IPS-20b (cell line): ENCODE data around the gene NRTN.
"Not testable (repeated sequence)": the region's sequence is repeated elsewhere in the genome, so short reads cannot be mapped to it uniquely, and the experiment has no call there.

Experiments used
- H3K27ac ChIP-seq: one replicate; pipeline ENCODE4 v1.5.1; 2013; ENCODE audit warnings: low read length
- H3K27me3 ChIP-seq: 2 replicates; pipeline ENCODE4 v1.6.1; 2013; ENCODE audit warnings: mild to moderate bottlenecking, low read length, inconsistent platforms; ENCODE audit not compliant: insufficient read depth
- H3K36me3 ChIP-seq: 2 replicates; pipeline ENCODE4 v1.6.1; 2013; ENCODE audit warnings: low read depth, mild to moderate bottlenecking, inconsistent platforms, low read length, moderate library complexity; ENCODE audit not compliant: insufficient read depth
- H3K4me1 ChIP-seq: 2 replicates; pipeline ENCODE4 v1.6.1; 2013; ENCODE audit warnings: mild to moderate bottlenecking, control low read depth, inconsistent platforms, low read length, moderate library complexity; ENCODE audit not compliant: insufficient read depth
- H3K4me3 ChIP-seq: 2 replicates; pipeline ENCODE4 v1.5.1; 2013; ENCODE audit warnings: mild to moderate bottlenecking, low read length, inconsistent platforms
- H3K9ac ChIP-seq: 2 replicates; pipeline ENCODE4 v1.6.1; 2013; ENCODE audit warnings: low read depth, mild to moderate bottlenecking, inconsistent platforms, low read length, moderate library complexity
- H3K9me3 ChIP-seq: 2 replicates; pipeline ENCODE4 v1.6.1; 2013; ENCODE audit warnings: mild to moderate bottlenecking, low read depth, low read length, inconsistent platforms; ENCODE audit not compliant: insufficient read depth

The NRTN gene

DNA sequence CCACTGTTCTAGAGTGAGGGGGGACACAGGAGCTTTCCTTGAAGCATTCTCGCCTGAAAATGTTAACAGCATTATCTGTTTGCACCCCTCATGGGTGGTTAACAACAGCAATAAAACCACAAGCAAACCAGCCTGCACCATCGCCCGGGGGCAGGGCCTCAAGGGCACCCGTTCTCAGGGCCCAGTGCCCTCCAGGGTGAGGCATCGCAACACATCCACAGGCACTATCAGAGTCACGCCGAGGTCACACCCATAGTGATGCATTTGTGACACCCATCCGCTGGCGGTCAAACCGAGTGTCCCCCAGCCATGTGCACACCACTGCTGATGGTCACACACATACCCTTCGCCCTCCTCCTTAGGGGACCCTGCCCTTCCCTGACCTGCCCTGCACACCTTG is 60.9 kb downstream of the NRTN start:
- Histone ChIP-seq H3K27me3 (no peaks in the 10 kb centered on the region), H3K27ac (no peak overlapping the region), H3K4me1 (no peaks in the 10 kb centered on the region), H3K4me3 (no peak overlapping the region), H3K9me3 (no peaks in the 10 kb centered on the region), H3K36me3 (no peaks in the 10 kb centered on the region), H3K9ac (no peak overlapping the region)

DNA sequence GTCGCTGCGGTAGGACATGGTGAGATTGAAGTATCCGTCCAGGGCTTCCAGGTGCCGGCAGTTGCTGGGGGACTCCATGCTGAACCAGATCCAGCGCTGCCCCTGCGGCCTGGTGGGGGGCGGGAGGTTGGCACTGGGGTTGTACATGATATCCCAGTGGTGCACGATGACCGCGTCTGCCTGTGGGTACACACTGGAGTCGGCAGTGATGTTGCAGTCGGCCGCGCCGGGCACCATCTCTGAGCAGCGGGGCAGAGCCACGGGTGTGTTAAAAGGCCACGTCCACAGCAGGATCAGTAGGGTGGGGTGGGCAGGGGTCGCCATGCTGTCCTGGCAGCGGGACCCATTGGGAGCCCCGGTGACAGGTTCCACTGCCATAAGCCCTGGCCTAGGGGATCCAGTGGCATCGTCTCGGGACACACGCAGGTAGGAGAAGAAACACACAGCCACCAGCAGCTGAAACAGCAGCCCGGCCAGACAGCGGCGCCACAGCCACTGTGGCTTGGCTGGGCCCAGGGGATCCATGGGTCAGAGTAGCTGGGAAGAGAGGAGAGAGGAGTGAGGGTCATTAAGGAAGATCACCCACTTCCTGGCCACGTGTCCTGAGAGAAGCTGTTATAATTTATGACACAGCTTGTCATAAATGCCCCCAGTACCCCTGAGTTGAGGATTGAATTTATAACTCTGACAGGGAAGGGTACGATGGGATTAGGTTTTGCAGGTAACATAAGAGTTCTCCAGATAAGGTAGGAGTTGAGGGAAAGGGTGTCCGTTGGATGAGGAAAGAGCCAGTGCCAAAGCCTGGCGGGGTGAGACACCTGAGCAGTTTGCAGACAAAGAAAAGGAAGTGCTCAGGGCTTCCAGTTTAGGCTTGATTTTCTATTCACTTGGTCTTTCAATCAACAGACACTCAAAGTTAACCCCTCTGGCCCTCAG is 62.6 kb downstream of the NRTN start:
- Histone ChIP-seq H3K27ac (no peak overlapping the region), H3K9ac (no peak overlapping the region), H3K9me3 (no peaks in the 10 kb centered on the region), H3K4me1 (no peaks in the 10 kb centered on the region), H3K36me3 (no peaks in the 10 kb centered on the region), H3K4me3 (no peak overlapping the region), H3K27me3 (no peaks in the 10 kb centered on the region)

DNA sequence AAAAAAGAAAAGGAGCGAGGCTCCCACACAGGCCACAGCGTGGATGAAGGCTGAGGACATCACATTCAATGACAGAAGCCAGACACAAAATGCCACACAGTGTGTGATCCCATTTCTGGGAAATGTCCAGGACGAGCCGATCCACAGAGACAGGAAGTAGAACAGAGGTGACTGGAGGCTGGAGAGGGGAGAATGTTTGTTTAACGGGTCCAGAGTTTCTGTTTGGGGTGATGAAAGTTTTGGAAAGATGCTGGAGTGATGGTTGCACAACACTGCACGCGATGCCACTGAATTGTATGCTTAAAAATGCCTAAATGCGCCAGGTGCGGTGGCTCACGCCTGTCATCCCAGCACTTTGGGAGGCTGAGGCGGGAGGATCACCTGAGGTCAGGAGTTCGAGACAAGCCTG is 66.1 kb downstream of the NRTN start:
- Histone ChIP-seq H3K9me3 (no peaks in the 10 kb centered on the region), H3K9ac (no peak overlapping the region), H3K36me3 (no peaks in the 10 kb centered on the region), H3K4me3 (no peak overlapping the region), H3K27me3 (no peaks in the 10 kb centered on the region), H3K4me1 (no peaks in the 10 kb centered on the region), H3K27ac (no peak overlapping the region)

DNA sequence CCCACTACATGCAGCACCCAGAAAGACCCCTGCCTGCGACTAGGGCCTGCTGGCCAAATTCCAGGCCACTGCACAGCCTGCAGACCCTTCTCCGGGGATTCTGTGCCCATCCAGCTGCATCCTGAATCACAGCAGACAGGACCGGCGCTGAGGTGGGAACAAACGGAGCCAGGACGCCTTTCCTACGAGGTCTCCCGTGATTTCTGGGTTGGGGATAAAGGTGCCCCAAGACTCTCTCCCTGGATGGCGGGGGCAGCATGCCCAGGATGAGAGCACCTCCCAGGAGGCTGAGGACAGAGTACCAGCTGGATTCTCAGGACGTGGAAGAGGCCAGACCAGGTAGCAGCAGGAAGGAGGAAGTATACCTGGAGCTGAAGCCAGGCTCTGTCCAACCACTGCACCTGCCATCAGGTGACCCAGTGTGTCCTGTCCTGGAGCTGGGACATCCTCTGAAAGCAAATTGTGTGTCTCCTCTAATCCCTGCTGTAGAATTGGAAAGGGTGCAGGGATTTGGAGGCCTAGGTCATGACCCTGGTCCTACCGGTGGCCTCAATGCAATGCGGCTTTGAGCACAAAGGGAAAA is 68.8 kb downstream of the NRTN start:
- Histone ChIP-seq H3K9me3 (no peaks in the 10 kb centered on the region), H3K36me3 (no peaks in the 10 kb centered on the region), H3K27ac (no peak overlapping the region), H3K4me1 (no peaks in the 10 kb centered on the region), H3K9ac (no peak overlapping the region), H3K27me3 (no peaks in the 10 kb centered on the region), H3K4me3 (no peak overlapping the region)

DNA sequence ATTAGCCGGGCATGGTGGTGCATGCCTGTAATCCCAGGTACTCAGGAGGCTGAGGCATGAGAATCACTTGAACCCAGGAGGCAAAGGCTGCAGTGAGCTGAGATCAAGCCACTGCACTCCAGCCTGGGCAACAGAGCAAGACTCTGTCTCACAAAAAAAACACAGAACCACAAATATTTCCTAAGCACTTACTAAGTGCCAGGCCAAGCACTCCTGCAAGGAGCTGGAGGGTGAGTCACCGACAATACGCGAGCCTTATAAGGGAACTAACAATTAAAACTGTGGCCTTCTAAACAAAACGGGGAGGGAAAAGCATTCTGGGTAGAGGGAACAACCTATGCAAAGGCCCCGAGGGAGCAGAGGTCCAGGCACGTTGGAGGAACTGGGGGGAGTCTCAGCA is 69.6 kb downstream of the NRTN start:
- not testable (repeated sequence) for H3K9ac ChIP-seq, H3K27ac ChIP-seq, H3K36me3 ChIP-seq, H3K4me3 ChIP-seq, H3K9me3 ChIP-seq, H3K4me1 ChIP-seq, H3K27me3 ChIP-seq

DNA sequence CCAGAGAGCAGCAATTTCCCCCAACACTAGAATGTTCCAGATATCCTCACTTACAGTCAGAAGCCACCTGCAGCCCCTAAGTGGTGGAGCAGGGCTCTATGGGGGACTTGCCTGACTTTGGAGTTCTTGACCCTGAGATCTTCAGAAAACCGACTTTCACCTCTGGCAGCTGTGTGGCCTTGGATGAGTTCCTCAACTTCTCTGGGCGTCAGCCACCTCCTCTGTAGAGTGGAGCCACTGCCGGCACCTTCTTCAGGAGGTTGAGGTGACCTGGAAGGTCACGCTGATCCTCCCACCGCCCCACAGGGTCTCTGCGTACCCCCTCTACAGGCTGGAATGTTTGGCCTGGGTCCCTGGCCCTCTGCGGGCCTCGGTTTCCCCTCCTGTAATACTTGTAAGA is 72.6 kb downstream of the NRTN start:
- no peak overlapping the region for H3K4me3 ChIP-seq
- no peak overlapping the region for H3K27ac ChIP-seq
- no peaks in the 10 kb centered on the region for H3K27me3 ChIP-seq
- no peaks in the 10 kb centered on the region for H3K9me3 ChIP-seq
- no peak overlapping the region for H3K9ac ChIP-seq
- no peaks in the 10 kb centered on the region for H3K36me3 ChIP-seq
- peaks cover 6% of the 10 kb centered on the region; the same call in 1 of the 2 replicates for H3K4me1 ChIP-seq

DNA sequence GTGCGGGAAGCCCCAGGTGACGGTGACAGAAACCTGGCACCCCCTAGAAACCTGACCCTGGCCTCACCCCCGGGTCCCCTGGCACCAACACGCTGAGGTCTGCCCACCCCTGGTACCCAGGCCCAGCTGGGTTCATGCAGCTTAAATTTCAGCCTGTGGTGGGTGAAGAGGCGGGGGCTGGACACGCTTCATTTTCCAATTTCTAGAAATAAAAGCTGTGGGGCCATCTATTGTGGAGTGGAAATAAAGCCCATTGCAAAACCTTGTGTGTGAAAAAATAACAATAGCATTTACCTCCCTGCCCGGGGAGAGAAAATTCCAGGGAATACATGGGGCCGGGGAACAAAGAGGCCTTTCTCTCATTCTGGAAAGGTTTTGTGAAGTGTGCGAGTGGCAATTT is 73.0 kb downstream of the NRTN start:
- Histone ChIP-seq H3K9me3 (no peaks in the 10 kb centered on the region), H3K27ac (no peak overlapping the region), H3K36me3 (no peaks in the 10 kb centered on the region), H3K27me3 (no peaks in the 10 kb centered on the region), H3K9ac (no peak overlapping the region), H3K4me1 (peaks cover 6% of the 10 kb centered on the region; the same call in 1 of the 2 replicates), H3K4me3 (no peak overlapping the region)
